DOHH2 (cell line): ENCODE measurements around the gene WARS2.

Experiments
- H3F3A ChIP-seq: fragments of 200-600 bp; sonication (generic), shearing (Covaris generic); 2 replicates; pipeline ENCODE4 v1.6.0; 2016; ENCODE audit warnings: antibody characterized with exemption, mild to moderate bottlenecking; ENCODE audit not compliant: control insufficient read depth, insufficient read depth
- H3K27ac ChIP-seq: fragments of 200-600 bp; sonication (generic); 2 replicates; pipeline ENCODE4 v1.5.1; 2014; ENCODE audit warnings: low read depth, mild to moderate bottlenecking, low read length, moderate library complexity
- H3K27me3 ChIP-seq: fragments of 200-600 bp; sonication (generic); 2 replicates; pipeline ENCODE4 v1.6.1; 2014; ENCODE audit warnings: mild to moderate bottlenecking, low read length, mixed read lengths; ENCODE audit not compliant: control insufficient read depth
- H3K36me3 ChIP-seq: fragments of 200-600 bp; sonication (generic); 2 replicates; pipeline ENCODE4 v1.6.1; 2014; ENCODE audit warnings: mild to moderate bottlenecking, low read length, moderate library complexity, mixed read lengths; ENCODE audit not compliant: control insufficient read depth
- H3K4me1 ChIP-seq: fragments of 200-600 bp; sonication (generic); 2 replicates; pipeline ENCODE4 v1.6.1; 2014; ENCODE audit warnings: mild to moderate bottlenecking, low read length, mixed read lengths; ENCODE audit not compliant: control insufficient read depth
- H3K4me2 ChIP-seq: fragments of 200-600 bp; sonication (generic); 2 replicates; pipeline ENCODE4 v1.6.0; 2014; ENCODE audit warnings: mild to moderate bottlenecking, low read length, moderate library complexity
- H3K4me3 ChIP-seq: fragments of 200-600 bp; sonication (generic); 2 replicates; pipeline ENCODE4 v1.5.1; 2014; ENCODE audit warnings: mild to moderate bottlenecking, low read length, mixed read lengths
- H3K79me2 ChIP-seq: fragments of 200-600 bp; sonication (generic); 2 replicates; pipeline ENCODE4 v1.6.1; 2014; ENCODE audit warnings: mild to moderate bottlenecking, low read length, mixed read lengths; ENCODE audit not compliant: control insufficient read depth
- H3K9me2 ChIP-seq: fragments of 200-600 bp; sonication (generic); replicated peaks from 2 replicates; pipeline ENCODE4 v1.6.1; 2014; ENCODE audit warnings: mild to moderate bottlenecking, low read length, mixed read lengths; ENCODE audit not compliant: control insufficient read depth
- H3K9me3 ChIP-seq: fragments of 200-600 bp; sonication (generic); 2 replicates; pipeline ENCODE4 v1.6.1; 2014; ENCODE audit warnings: antibody characterized with exemption, low read length, mixed read lengths; ENCODE audit not compliant: control insufficient read depth, insufficient read depth
- H4K20me1 ChIP-seq: fragments of 200-600 bp; sonication (generic); 2 replicates; pipeline ENCODE4 v1.6.0; 2014; ENCODE audit warnings: low read depth, mild to moderate bottlenecking, antibody characterized with exemption, low read length, moderate library complexity; ENCODE audit not compliant: control insufficient read depth, insufficient read depth
- EZH2phosphoT487 ChIP-seq: fragments of 200-600 bp; sonication (generic); IDR thresholded peaks from 2 replicates; pipeline ENCODE4 v1.6.1; 2017; ENCODE audit warnings: borderline replicate concordance, mild to moderate bottlenecking, antibody characterized with exemption, low read length, moderate library complexity, mixed read lengths
- TF ChIP-seq, protein P1 (sequence below): fragments of 200-600 bp; sonication (generic); IDR thresholded peaks from one replicate; pipeline ENCODE4 v1.5.1; 2014; ENCODE audit warnings: antibody characterized with exemption, mild to moderate bottlenecking, low read depth, low read length; ENCODE audit not compliant: poor library complexity, severe bottlenecking

The WARS2 gene

GRCh38 chr1:119004129-119004527 is 136.3 kb downstream of the WARS2 start:
- TF ChIP-seq EZH2phosphoT487, result no peak
- TF ChIP-seq, protein P1, sequence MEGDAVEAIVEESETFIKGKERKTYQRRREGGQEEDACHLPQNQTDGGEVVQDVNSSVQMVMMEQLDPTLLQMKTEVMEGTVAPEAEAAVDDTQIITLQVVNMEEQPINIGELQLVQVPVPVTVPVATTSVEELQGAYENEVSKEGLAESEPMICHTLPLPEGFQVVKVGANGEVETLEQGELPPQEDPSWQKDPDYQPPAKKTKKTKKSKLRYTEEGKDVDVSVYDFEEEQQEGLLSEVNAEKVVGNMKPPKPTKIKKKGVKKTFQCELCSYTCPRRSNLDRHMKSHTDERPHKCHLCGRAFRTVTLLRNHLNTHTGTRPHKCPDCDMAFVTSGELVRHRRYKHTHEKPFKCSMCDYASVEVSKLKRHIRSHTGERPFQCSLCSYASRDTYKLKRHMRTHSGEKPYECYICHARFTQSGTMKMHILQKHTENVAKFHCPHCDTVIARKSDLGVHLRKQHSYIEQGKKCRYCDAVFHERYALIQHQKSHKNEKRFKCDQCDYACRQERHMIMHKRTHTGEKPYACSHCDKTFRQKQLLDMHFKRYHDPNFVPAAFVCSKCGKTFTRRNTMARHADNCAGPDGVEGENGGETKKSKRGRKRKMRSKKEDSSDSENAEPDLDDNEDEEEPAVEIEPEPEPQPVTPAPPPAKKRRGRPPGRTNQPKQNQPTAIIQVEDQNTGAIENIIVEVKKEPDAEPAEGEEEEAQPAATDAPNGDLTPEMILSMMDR, result no peak
- no peaks in the 10 kb centered on the region for H4K20me1 ChIP-seq

DNA sequence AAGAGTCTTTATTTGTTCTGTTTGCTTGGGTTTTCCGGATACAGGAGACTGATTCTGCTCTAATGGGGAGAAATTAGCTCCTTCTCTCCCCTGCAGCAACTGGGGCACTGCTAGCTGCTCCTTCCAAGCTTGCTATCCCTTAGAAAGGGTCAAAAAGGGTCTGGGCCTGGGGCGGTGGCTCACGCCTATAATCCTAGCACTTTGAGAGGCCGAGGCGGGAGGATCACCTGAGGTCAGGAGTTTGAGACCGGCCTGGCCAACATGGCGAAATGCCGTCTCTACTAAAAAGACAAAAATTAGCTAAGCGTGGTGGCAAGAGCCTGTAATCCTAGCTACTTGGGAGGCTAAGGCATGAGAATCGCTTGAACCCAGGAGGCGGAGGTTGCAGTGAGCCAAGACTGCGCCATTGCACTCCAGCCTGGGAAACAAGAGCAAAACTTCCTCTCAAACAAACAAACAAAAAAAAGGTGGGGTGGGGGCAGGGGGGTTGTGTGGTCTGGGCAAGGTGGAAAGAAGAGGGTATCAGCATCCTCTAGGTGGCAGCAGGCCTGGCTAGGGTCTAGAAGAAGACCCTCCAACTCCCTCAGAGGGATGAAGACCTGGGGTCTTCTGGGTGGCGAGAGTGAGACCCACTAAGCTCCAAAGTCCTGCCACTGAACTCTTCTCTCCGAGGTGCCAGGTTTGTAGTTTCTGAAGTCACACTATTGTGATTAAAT is 136.9 kb downstream of the WARS2 start:
- no peaks in the 10 kb centered on the region for H3K9me3 ChIP-seq
- H3K4me1 ChIP-seq, result no peaks in the 10 kb centered on the region
- no peaks in the 10 kb centered on the region for H3F3A ChIP-seq
- no peaks in the 10 kb centered on the region for H4K20me1 ChIP-seq
- H3K9me2 ChIP-seq, result no peaks in the 10 kb centered on the region
- H3K4me3 ChIP-seq, result no peak overlapping the region
- no peaks in the 10 kb centered on the region for H3K79me2 ChIP-seq
- no peak overlapping the region for H3K4me2 ChIP-seq
- H3K36me3 ChIP-seq, result no peaks in the 10 kb centered on the region
- peaks cover 3% of the 10 kb centered on the region for H3K27me3 ChIP-seq
- TF ChIP-seq, protein P1, result no peak
- no peak for TF ChIP-seq EZH2phosphoT487
- H3K27ac ChIP-seq, result no peak overlapping the region

More at GRCh38 chr1:119004129-119004527, 136.3 kb downstream of the WARS2 start:
- no peak overlapping the region for H3K4me2 ChIP-seq
- H3K9me2 ChIP-seq, result no peaks in the 10 kb centered on the region
- H3K27me3 ChIP-seq, result peaks cover 3% of the 10 kb centered on the region
- no peak overlapping the region for H3K4me3 ChIP-seq
- no peaks in the 10 kb centered on the region for H3K4me1 ChIP-seq
- no peaks in the 10 kb centered on the region for H3K9me3 ChIP-seq
- H3F3A ChIP-seq, result no peaks in the 10 kb centered on the region
- no peaks in the 10 kb centered on the region for H3K36me3 ChIP-seq
- H3K79me2 ChIP-seq, result no peaks in the 10 kb centered on the region
- H3K27ac ChIP-seq, result no peak overlapping the region

DNA sequence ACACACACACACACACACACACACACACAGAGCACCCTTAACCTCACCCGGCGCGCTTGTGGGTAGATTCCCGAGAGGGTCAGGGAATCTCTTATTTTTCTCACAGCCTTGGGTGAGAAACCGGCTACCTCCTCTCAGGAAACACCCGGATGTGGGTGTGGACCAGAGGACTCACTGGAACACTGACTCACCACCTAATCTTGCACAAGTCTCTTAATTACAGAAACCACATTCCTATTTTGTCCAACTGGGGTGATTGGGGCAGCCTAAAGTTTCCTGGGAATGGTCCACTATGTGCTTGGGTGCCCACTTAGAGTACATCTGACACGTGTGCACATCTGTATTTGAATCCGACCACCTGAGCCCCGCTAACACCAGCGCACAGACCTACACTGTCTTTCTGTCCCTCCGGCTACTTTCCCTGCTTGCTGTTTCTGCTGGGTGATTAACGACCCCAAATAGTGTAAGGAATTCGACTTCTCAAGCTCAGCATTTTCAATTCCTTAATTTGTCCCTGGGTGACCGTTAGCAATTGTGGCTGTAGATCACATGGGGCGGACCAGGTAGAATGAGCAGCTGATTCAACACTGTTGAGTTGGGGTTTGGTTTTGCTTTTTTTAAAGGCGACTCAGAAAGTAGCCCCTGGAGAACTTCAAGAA is 138.3 kb downstream of the WARS2 start:
- H3K4me2 ChIP-seq, result no peak overlapping the region
- no peaks in the 10 kb centered on the region for H4K20me1 ChIP-seq
- no peaks in the 10 kb centered on the region for H3K36me3 ChIP-seq
- H3K79me2 ChIP-seq, result no peaks in the 10 kb centered on the region
- H3F3A ChIP-seq, result no peaks in the 10 kb centered on the region
- H3K4me1 ChIP-seq, result no peaks in the 10 kb centered on the region
- peaks cover 3% of the 10 kb centered on the region for H3K27me3 ChIP-seq
- H3K4me3 ChIP-seq, result no peak overlapping the region
- no peaks in the 10 kb centered on the region for H3K9me3 ChIP-seq
- no peak for TF ChIP-seq EZH2phosphoT487
- TF ChIP-seq, protein P1, result no peak
- no peak overlapping the region for H3K27ac ChIP-seq
- no peaks in the 10 kb centered on the region for H3K9me2 ChIP-seq
